Eye (tissue), 1 donor: Measurements from ENCODE around the gene KCNE3.
"Not testable (repeated sequence)": the region's sequence is repeated elsewhere in the genome, so short reads cannot be mapped to it uniquely, and the experiment has no call there.

Experiments
- DNase-seq: peaks from one replicate; pipeline ENCODE4 v3.0.0-alpha.2; 2015

The KCNE3 gene

GRCh38 chr11:74438681-74439080 is 28.7 kb downstream of the KCNE3 start:
- DNase-seq, result no peak

- DNase-seq, result no peak
Measured at GRCh38 chr11:74437441-74438042, 29.8 kb downstream of the KCNE3 start.

- no peak for DNase-seq
Measured at GRCh38 chr11:74434528-74434927, 32.8 kb downstream of the KCNE3 start.

- DNase-seq, result no peak
Measured at GRCh38 chr11:74429205-74429604, 38.1 kb downstream of the KCNE3 start.

GRCh38 chr11:74427384-74427886 is 39.9 kb downstream of the KCNE3 start:
- DNase-seq, result no peak

- no peak for DNase-seq
Measured at GRCh38 chr11:74425100-74425499, 42.2 kb downstream of the KCNE3 start.

GRCh38 chr11:74418509-74418895 is 48.8 kb downstream of the KCNE3 start:
- no peak for DNase-seq

- no peak for DNase-seq
Measured at GRCh38 chr11:74417860-74418508, 49.4 kb downstream of the KCNE3 start.

GRCh38 chr11:74417379-74417804 is 50.0 kb downstream of the KCNE3 start:
- peak; percentile 24 for DNase-seq

GRCh38 chr11:74416974-74417373 is 50.4 kb downstream of the KCNE3 start:
- DNase-seq, result not testable (repeated sequence)

- no peak for DNase-seq
Measured at GRCh38 chr11:74412733-74413359, 54.5 kb downstream of the KCNE3 start.

- no peak for DNase-seq
Measured at GRCh38 chr11:74412321-74412720, 55.0 kb downstream of the KCNE3 start.

- no peak for DNase-seq
Measured at GRCh38 chr11:74409633-74410032, 57.7 kb downstream of the KCNE3 start.
